HG03135 (cell line): ENCODE measurements around the gene GPD1.

Source experiments
- ATAC-seq: cut with Tn5 transposase; IDR thresholded peaks from one replicate; pipeline ENCODE4 v1.9.1; 2021; ENCODE audit warnings: mild to moderate bottlenecking, moderate library complexity; ENCODE audit not compliant: unreplicated experiment

The GPD1 gene

DNA sequence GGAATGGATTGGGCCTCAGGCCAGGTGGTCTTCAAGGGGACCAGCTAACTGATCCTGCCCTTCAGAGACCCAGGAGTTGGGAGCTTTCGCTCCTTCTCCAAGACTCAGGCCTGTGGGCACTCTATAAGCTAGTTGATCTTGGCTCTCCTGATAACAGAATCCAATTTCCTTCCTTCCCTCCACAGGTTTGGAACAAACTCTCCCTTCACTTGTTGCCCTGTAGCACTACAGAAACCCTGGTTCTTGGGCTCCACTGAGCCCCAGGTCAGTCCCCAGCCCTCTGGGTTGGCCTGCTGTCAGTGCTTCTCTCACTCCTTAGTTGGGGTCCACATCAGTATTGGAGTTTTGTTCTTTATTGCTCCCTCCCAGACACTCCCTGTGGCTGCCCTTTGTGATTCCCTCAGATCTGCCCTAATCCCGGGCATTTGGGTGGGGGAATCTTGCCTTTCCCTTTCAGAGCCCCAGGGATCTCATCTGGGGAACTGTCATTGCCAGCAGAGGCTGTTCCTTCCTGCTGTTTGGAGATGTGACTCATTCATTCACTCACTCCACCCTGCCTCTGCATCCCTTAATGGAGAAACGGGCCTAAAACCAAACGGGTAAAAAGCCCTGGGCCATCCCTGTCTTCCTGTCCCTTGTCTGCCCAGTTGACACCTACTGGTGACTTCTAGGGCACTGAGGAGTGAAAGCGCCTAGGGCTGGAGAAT lies 4.4 kb upstream of the GPD1 start:
- no peak for ATAC-seq

DNA sequence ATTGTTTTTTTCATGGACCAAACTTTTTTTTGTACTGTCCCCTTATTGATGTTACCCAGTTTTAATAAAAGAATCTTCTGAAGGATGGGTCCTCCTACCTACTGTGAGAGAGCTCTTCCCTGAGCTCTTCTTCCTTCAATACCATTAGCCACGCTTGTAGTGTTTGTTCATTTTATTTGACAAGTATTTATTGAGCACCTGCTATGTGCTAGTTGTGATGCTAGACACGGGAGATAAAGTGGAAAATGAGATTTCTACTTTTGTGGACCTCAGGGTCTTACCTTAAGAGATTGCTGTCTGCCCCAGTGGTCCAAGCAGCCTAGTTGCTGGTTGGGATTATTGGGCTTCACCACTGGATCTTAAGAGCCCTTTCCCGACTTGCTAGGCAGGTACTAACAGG lies 3.2 kb upstream of the GPD1 start:
- ATAC-seq, result no peak

DNA sequence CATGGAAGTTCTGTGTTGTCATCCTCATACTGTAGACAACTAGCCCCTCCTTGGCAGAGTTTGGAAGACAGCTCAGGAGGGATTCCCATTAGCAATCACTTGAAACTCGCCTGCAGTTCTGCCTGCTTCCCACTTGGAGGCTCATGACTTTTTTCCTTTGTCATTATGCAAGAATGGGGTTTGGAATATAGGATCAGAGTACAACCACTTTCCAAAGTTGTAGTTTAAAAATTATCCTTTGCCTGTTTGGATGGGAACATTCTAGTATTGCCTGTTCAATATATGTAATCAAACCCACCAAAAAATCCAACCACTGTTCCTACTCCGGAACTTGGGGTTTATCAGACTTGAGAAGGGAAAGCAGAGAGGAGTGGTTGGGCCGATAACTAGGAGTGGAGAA lies 2.1 kb upstream of the GPD1 start:
- ATAC-seq, result no peak

DNA sequence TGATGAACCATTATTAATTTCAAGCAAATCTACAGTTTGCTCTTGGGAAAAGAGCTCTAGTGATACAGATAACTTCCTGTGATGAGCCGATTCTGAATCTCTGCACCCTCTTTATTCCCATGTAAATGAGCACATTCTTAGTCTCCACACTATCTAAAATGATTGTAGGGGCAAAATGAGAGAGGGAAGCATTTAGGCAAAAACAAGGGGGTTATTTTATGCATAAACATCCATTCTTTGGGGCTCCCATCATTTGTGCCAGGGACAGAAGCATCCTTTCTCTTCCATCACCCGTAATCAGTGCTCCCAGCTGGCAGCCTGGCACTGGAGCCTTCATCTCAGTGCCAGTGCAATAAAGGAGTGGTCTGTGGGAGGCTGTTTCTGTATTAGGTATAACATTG lies 1.7 kb upstream of the GPD1 start:
- no peak for ATAC-seq

DNA sequence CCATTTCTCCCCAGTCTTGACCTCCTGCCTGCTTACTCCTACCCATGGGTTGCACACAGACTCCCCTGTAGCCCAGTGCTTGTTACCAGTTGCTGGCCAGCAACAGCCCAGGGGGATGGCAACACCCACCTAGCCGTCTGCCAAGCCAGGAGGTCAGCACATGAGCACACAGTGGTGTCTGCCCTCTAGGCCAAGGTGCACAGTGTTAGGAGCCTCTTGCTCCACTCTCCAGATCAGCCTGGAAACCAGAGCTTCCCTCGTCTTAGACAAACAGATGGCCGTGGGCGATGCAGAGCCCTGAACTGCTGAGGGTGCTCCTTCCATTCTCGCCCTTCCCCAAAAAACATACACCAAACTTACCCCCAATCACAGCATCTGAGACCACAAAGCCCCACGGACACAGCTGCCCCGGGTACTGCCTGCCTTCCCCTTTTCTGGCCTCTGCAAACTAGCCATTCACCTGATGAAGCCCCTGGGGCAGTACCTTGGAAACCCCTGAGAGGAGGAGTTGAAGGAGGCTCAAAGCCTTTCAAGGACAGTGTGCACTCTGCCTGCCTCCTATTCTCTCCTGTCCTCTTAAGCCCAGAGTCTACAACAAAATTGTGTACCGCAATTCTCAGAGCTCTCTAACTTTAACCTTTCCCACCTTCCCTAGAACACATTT lies 1.0 kb upstream of the GPD1 start:
- ATAC-seq, result no peak

DNA sequence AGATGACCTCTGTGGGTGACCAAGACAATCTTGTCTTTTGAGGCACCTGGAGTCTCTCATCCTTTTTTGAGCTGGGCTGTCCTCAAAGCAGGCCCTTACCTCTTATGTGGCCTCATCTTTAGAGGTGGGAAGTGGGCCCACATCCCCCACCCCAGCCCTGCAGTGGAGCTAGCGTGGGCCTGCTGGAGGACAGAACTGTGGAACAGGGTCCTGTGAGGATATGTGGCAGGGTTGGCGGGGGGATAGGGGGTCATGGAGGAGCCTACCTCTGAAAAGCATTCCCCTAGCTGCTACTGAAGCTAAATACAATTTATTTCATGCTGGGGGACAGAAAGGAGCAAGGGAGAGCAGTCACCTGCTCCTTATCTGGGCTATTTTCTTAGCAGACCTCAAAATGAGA lies 457 bp upstream of the GPD1 start:
- no peak for ATAC-seq

DNA sequence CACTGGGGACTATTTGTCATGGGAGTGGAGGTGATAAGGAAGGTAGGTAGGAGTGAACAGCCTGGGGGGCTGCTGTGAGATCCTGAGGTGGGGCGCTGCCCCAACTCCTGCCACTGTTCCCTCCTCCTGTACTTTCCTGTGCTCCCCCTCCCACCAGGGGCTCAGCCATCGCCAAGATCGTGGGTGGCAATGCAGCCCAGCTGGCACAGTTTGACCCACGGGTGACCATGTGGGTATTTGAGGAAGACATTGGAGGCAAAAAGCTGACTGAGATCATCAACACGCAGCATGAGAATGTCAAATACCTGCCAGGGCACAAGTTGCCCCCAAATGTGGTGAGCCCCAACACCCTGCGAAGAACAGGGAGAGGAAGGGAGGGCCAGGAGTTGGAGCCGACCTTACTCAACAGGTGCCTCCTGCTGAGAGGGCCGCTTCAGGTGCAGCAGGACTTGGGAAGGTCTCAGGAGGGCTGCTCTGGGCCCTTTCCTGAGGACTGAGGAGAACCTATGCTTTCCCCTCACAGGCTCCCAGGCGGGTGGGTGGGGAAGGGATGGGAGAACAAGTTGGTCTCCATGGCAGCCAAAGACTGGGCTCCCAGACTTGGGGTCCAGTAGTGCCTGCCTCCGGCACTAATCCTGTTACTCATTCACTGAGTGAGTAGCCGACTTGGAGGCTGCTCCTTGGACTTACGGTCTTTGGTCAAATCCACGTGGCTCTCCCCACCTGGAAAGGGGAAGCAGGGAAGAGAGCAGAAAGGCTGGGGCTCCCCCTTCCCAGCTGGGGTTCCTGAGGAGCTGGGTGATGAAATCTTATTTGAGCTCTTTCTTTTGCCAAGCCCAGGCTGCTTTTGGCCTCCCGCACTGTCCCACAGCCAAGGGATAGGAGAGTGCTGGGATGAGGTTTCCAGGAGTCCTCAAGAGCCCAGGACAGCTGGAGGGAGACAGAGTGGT lies 884 bp downstream of the GPD1 start:
- ATAC-seq, result no peak

DNA sequence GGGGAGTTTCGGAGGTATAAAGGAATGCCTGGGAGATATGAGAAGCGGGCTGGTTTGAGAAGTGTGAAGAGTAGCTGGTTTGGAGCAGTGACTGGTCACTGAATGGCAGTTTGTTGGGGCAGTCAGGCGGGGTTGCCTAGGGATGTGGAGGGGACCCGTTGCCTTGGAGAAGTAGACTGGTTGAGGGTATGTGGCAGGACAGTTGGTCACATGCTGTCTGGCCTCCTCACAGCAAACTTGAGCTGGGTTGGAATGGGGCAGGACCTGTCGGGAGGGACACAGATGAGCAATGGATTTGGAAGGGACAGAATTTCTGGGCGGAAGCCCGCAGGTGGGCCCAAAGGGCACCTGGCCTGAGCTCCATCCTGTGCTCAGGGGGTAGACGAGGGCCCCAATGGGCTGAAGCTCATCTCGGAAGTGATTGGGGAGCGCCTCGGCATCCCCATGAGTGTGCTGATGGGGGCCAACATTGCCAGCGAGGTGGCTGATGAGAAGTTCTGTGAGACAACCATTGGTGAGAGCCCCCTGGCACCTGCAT lies 2.2 kb downstream of the GPD1 start:
- no peak for ATAC-seq

DNA sequence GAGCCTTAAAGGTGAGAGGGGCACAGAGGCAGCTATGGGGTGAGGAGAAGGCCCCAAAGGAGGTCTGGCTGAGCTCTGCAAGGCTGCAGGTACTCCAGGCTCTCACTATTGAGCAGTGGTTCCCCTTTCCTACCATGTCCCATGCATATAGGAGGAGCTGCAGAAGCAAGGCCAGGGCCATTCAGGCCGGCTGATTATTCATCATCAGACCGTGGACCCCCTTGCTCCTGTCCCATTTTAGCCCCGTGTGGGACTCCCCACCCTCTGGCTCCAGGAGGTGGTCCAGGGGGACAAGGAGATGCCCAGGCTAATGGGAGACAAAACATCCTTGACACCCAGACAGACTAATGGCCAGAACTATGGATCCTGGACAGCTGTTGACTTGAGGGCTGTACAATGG lies 3.1 kb downstream of the GPD1 start:
- ATAC-seq, result no peak

DNA sequence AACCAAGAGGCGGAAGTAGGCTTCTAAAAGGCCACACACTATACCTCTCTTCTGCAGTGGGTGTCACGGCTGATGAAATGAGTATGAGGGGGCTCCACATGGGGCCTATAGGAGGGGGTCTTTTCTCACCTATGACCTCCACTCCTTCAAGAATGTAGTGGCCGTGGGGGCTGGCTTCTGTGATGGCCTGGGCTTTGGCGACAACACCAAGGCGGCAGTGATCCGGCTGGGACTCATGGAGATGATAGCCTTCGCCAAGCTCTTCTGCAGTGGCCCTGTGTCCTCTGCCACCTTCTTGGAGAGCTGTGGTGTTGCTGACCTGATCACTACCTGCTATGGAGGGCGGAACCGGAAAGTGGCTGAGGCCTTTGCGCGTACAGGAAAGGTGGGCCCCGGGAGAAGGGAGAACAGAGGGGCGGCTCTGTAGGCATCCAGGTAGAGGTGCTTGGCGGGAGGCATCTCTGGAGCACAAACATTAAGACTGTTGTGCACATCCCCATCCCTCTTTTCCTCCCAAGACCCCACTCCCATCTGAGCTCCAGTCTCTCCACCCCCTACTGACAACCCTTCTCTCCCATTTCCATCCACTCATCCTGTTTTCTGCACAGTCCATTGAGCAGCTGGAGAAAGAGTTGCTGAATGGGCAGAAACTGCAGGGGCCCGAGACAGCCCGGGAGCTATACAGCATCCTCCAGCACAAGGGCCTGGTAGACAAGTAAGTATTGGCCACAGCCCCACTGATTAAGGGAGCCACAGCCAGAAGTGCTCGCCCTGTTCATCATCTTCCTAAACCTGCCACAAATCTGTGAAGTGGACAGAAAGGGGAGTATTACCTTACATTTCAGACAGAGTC lies 3.8 kb downstream of the GPD1 start:
- ATAC-seq, result no peak

DNA sequence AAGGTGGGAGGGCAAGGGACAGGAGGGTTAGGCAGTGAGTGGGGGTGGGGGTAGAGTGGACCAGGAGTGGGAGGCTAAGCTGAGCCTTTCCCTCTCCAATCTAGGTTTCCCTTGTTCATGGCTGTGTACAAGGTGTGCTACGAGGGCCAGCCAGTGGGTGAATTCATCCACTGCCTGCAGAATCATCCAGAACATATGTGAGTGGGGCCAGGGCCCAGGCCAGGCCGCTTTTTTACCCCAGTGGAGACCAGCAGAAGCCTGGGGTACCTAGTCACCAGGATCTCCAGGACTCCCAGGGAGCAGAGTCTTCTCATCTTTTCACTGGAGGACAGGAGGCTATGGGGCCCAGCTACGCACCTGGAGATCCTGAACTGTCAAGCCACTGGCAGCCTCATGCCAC lies 5.5 kb downstream of the GPD1 start:
- no peak for ATAC-seq

DNA sequence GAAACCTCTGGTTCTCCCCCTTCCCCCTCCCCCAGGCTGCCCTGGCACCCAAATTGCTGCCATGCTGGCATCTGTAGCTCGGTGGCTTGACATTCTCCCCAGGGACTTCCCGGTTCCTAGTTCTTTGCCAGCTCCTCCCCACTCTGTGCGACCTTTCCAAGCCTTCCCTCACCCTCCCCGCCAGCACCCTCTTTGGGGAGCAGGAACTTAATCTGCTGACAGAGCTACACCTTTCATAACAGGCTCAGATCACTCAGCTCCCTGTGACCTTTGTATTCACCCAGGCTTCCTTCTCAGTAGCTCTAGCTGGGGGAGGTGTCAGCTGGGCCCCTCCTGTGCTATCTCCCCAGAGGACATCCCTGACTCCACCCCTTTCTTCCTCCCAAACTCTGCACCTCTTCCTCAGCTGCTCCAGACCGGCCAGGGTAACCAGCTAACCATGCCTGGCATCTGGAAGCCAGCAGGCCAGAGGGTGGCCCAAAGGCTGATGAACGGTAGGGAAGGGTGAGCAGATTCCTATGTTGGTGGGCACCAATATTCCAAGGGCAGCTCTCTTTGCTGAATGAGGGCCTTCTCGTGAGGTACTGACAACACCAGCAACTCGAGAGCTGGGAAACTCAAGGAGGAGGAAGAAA lies 6.4 kb downstream of the GPD1 start:
- ATAC-seq, result no peak

DNA sequence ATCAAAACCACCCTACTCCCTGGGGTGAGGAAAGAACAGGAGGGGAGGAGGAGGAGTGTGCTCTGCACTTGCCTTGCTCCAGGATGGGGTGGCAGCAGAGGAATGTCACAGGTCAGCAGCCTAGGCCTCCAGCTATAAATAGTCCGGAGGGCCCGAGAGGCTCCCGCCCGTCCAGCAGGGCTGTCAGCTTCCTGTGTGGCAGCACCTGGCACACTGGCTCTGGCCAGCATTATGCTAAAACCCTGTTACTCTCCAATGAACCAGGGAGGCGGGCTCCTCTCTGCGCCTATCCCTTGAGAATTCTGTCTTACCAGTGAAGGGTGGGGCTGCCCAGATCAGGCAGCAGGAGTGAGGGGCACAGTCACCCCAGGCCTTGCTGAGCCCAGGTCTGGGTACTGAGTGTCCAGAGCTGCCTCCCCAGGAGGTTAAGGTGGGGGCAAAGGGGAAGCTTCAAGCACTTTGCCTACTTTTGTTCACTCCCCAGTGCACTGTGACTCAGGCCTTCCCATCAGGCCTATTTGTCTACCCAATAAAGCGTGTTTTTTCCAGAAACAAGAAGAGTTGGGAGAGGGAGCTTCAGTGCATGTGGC lies 7.0 kb downstream of the GPD1 start:
- ATAC-seq, result no peak

DNA sequence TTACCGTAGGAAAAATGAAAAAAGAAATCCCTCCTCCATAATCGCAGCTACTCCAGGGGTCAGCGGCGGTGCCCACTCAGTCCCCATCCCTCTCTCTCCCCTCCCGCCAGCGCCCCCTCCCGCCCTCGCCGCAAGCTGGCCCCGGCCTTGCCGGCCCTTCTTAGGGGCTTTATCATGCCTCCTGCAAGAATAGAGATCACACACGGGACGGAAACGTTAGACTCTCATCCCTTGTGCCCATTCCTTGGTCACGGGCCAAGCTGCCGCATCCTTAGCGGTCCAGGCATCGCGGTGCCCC lies 7.5 kb downstream of the GPD1 start:
- no peak for ATAC-seq

DNA sequence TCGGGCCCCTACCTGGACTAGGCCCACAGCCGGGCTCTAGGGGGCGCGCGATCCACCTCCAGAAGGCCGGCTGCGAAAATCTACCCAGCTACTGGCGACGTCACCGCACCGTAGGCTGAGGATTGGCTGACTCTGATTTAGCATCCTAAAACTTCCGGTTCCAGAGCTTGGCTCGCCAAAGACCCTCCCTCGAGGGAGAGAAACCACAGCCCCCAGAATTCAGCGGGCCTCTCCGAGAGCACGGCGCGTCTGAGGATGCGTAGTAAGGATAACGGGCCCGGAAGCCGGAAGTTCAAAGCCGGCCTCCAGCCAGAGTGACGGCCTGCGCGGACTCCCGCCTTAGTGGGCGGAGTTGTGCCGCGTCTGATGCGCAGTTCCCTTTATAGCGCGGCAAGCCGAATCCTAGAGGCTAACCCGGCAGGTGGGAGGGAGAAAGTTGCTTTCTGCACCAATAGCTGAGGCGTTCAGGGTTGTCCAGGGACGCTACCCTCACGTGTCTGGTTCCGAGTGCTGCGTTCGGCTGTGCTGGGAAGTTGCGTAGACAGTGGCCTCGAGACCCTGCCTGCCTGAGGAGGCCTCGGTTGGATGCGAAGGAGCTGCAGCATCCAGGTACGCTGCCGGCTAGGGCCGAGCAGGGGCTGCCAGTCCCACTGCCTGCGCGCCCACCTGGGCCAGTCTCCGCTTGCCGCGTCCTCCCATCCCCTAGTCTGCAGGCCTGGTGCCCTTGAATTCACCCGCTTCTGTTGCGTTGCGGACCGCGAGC lies 8.1 kb downstream of the GPD1 start, which contains the start of gene COX14:
COX14 (plus strand) TSS at position 544 of the 763 bp plus-strand sequence. CDS start 7,808 bp downstream, outside the sequence.
- peak; percentile 84 for ATAC-seq

DNA sequence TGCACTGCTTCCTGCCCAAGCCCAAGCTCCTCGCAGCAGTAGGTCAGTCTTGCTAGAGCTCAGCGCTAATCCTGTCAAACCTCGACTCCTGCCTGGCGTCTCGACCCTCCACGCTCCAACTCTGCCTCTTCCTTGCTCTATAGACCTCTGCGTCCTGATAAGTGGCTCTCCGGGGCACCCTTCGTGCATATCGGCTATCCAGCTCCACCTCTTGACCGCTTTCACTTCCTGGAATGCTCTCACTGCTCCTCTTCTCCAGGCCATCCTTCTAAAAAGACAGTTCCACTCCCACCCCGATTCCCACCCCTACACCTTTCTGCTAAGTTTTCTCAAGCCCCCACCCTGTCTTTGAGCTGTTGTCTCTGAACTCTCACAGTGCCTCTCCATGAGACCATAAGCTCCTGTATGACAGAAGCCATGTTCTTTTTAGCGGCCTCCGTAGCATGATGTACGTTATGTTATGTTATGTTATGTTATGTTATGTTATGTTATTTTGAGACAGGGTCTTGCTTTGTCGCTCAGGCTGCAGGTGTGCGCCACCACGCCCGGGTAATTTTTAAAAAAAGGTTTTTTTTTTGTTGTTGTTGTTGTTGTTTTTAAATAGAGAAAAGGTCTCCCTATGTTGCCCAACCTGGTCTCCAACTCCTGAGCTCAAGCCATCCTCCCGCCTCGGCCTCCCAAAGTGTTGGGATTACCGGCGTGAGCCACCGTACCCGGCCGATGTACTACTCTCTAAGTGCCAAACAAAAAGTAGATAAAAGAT lies 8.8 kb downstream of the GPD1 start:
- no peak for ATAC-seq

DNA sequence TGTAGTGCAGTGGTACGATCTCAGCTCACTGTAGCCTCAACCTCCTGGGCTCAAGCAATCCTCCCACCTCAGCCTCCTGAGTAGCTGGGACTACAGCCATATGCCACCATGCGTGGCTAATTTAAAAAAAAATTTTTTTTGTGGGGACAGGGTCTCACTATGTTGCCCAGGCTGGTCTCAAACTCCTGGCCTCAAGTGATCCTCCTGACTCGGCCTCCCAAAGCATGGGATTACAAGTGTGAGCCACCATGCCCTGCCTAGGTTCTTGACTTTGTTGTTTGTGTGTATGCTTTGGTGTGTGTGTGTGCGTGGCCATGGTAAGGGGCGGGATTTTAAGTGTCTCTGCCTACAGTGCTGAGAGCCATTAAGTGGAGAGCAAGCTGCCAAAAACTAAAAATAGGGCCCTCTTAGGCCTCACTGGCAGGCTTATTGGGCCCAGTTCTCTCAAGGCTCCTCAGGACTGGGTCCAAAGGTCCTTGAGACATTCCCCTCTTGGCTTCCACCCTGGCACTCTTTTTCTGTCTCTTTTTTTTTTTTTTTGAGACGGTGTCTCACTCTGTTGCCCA lies 13.3 kb downstream of the GPD1 start:
- no peak for ATAC-seq

DNA sequence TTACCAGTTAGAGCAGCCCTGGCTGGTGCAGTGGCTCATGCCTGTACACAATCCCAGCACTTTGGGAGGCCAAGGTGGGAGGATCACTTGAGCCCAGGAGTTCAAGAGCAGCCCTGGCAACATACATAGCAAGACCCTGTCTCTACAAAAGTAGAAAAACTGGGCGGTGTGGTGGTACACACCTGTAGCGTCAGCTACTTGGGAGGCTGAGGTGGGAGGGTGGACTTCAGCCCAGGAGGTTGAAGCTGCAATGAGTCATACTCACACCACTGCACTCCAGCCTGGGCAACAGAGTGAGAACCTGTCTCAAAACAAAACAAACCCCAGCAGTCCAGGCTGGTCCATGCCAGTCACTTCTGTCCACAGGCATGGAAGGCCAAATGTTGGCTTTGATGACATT lies 15.6 kb downstream of the GPD1 start:
- ATAC-seq, result no peak
